Loucy (cell line): ENCODE data around the gene FARP1.

ENCODE experiments used
- H2AFZ ChIP-seq: fragments of 200-600 bp; sonication (generic); 2 replicates; pipeline ENCODE4 v1.6.0; 2016; ENCODE audit warnings: antibody characterized with exemption, mild to moderate bottlenecking, low read length, moderate library complexity
- H3F3A ChIP-seq: fragments of 200-600 bp; 2 replicates; pipeline ENCODE4 v1.6.0; 2016; ENCODE audit warnings: antibody characterized with exemption, low read depth, mild to moderate bottlenecking
- H3K27me3 ChIP-seq: fragments of 200-600 bp; sonication (generic); 2 replicates; pipeline ENCODE4 v1.6.1; 2014; ENCODE audit warnings: low read length, mild to moderate bottlenecking; ENCODE audit not compliant: insufficient read depth, poor library complexity, severe bottlenecking
- H3K36me3 ChIP-seq: fragments of 200-600 bp; sonication (generic); 2 replicates; pipeline ENCODE4 v1.6.1; 2016; ENCODE audit warnings: low read length; ENCODE audit not compliant: insufficient read depth
- H3K4me1 ChIP-seq: fragments of 200-600 bp; sonication (generic); 2 replicates; pipeline ENCODE4 v1.5.1; 2014; ENCODE audit warnings: low read length, mild to moderate bottlenecking; ENCODE audit not compliant: insufficient read depth, poor library complexity, severe bottlenecking
- H3K4me2 ChIP-seq: fragments of 200-600 bp; sonication (generic); 2 replicates; pipeline ENCODE4 v1.6.0; 2014; ENCODE audit warnings: antibody characterized with exemption, low read length, low read depth, mild to moderate bottlenecking; ENCODE audit not compliant: poor library complexity, severe bottlenecking
- H3K4me3 ChIP-seq: fragments of 200-600 bp; sonication (generic); 2 replicates; pipeline ENCODE4 v1.5.1; 2014; ENCODE audit warnings: low read length, mild to moderate bottlenecking, mixed read lengths; ENCODE audit not compliant: poor library complexity, severe bottlenecking
- H3K79me2 ChIP-seq: fragments of 200-600 bp; sonication (generic); 2 replicates; pipeline ENCODE4 v1.6.1; 2014; ENCODE audit warnings: low read length; ENCODE audit not compliant: insufficient read depth
- H3K9ac ChIP-seq: fragments of 200-600 bp; sonication (generic); 2 replicates; pipeline ENCODE4 v1.6.0; 2014; ENCODE audit warnings: mild to moderate bottlenecking, low read depth, low read length, moderate library complexity; ENCODE audit not compliant: poor library complexity, severe bottlenecking
- H3K9me2 ChIP-seq: fragments of 200-600 bp; sonication (generic); replicated peaks from 2 replicates; pipeline ENCODE4 v1.6.1; 2016; ENCODE audit warnings: low read depth, low read length, mixed read lengths
- H3K9me3 ChIP-seq: fragments of 200-600 bp; sonication (generic); 2 replicates; pipeline ENCODE4 v1.6.1; 2014; ENCODE audit warnings: mild to moderate bottlenecking, antibody characterized with exemption, low read length, low read depth; ENCODE audit not compliant: insufficient read depth
- H4K20me1 ChIP-seq: fragments of 200-600 bp; sonication (generic); 2 replicates; pipeline ENCODE4 v1.6.0; 2014; ENCODE audit warnings: antibody characterized with exemption, low read length, mild to moderate bottlenecking; ENCODE audit not compliant: insufficient read depth, poor library complexity, severe bottlenecking
- CTCF ChIP-seq: fragments of 200-600 bp; sonication (generic); conservative IDR thresholded peaks from 2 replicates; pipeline ENCODE4 v1.5.1; 2014; ENCODE audit warnings: mild to moderate bottlenecking, antibody characterized with exemption, low read length
- EZH2phosphoT487 ChIP-seq: fragments of 200-600 bp; IDR thresholded peaks from 2 replicates; pipeline ENCODE4 v1.6.1; 2018; ENCODE audit warnings: antibody characterized with exemption, mild to moderate bottlenecking, moderate library complexity, borderline replicate concordance

FARP1 gene

GRCh38 chr13:98461486-98462240, 318.8 kb downstream of the FARP1 start:
- no peak overlapping the region for H2AFZ ChIP-seq
- H3K4me3 ChIP-seq, result no peak overlapping the region
- H3K9me3 ChIP-seq, result no peaks in the 10 kb centered on the region
- H3K27me3 ChIP-seq, result no peaks in the 10 kb centered on the region
- no peaks in the 10 kb centered on the region for H3K9me2 ChIP-seq
- H3K4me2 ChIP-seq, result no peak overlapping the region
- H3K36me3 ChIP-seq, result peaks cover 72% of the 10 kb centered on the region; the same call in 1 of the 2 replicates
- H3K4me1 ChIP-seq, result no peaks in the 10 kb centered on the region
- H3K79me2 ChIP-seq, result peaks cover 5% of the 10 kb centered on the region; the same call in 1 of the 2 replicates
- TF ChIP-seq CTCF (no peak), EZH2phosphoT487 (no peak)
- no peaks in the 10 kb centered on the region for H3F3A ChIP-seq
- H4K20me1 ChIP-seq, result no peaks in the 10 kb centered on the region
- H3K9ac ChIP-seq, result no peak overlapping the region

GRCh38 chr13:98462241-98462882, 319.5 kb downstream of the FARP1 start:
- Histone ChIP-seq H3K27me3 (no peaks in the 10 kb centered on the region), H2AFZ (no peak overlapping the region), H4K20me1 (no peaks in the 10 kb centered on the region), H3K4me2 (no peak overlapping the region), H3K36me3 (peaks cover 72% of the 10 kb centered on the region; the same call in 1 of the 2 replicates), H3K4me1 (no peaks in the 10 kb centered on the region), H3F3A (no peaks in the 10 kb centered on the region), H3K9ac (no peak overlapping the region), H3K4me3 (no peak overlapping the region), H3K79me2 (peaks cover 5% of the 10 kb centered on the region; the same call in 1 of the 2 replicates), H3K9me2 (no peaks in the 10 kb centered on the region), H3K9me3 (no peaks in the 10 kb centered on the region)
- TF ChIP-seq EZH2phosphoT487 (no peak), CTCF (no peak)

GRCh38 chr13:98462946-98463345, 320.1 kb downstream of the FARP1 start:
- Histone ChIP-seq H3K9ac (no peak overlapping the region), H3F3A (no peaks in the 10 kb centered on the region), H3K9me2 (no peaks in the 10 kb centered on the region), H2AFZ (no peak overlapping the region), H3K4me2 (no peak overlapping the region), H4K20me1 (no peaks in the 10 kb centered on the region), H3K4me3 (no peak overlapping the region), H3K36me3 (peaks cover 74% of the 10 kb centered on the region; the same call in 1 of the 2 replicates), H3K79me2 (peaks cover 5% of the 10 kb centered on the region; the same call in 1 of the 2 replicates), H3K9me3 (no peaks in the 10 kb centered on the region), H3K4me1 (no peaks in the 10 kb centered on the region), H3K27me3 (no peaks in the 10 kb centered on the region)
- TF ChIP-seq EZH2phosphoT487, result no peak
- TF ChIP-seq CTCF, result no peak
